Measurements from ENCODE around the gene TMEM151B. TPM values are rescaled to one million over a fixed set of nuclear protein-coding genes. Genes with fewer than 3 reads are reported as not detected.
A peak's percentile ranks its signal among the peaks of the same experiment; 100 is the strongest.

TMEM151B gene
- total and polyA plus RNA-seq, 2 of the 13 experiments (the other 11 are each of a cell fraction or from before 2014, with no cell fraction given) = not detected

DNA sequence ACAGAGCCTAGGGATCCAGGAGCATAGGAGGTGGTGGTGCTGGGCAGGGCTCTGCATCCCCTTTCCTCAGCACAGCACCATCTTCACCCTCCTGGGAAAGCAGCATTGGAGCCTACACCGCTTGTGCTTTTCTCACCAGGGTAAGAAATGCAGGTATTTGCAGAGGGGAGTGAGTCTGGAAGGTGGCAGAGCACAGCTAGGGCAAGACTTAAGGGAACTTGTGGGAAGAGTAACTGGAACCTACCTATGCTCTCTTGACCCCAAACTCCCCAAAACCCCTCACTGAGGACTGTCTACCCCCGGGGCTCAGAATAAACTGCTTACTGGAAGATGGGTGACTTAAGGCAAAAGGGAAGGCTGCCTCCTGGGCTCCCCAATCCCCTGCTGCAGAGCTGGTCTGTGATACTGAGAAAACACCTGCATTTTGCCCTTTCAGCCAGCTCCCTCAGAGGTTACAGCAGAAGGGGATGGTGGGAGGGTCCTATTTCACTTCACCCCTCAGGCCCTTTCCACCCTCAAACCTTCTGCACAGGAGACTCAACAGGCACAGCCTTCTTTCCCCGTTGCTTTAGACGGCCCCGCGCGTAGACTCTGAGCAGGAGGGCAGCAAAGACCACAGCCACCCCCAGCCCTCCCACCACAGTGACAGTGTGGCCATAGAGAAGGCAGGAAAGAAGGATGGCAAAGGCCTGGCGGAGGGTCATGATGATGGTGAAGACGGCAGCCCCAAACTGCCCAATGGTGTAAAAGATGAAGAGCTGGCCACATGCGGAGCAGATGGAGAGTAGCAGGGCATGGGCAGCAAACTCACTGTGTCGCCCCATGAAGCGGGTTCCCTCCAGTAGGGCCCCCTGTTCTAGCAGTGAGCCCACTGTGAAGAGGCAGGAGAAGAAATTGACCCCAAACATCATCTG lies 15.8 kb upstream of the TMEM151B start (continued):
- TF ChIP-seq, protein P1, sequence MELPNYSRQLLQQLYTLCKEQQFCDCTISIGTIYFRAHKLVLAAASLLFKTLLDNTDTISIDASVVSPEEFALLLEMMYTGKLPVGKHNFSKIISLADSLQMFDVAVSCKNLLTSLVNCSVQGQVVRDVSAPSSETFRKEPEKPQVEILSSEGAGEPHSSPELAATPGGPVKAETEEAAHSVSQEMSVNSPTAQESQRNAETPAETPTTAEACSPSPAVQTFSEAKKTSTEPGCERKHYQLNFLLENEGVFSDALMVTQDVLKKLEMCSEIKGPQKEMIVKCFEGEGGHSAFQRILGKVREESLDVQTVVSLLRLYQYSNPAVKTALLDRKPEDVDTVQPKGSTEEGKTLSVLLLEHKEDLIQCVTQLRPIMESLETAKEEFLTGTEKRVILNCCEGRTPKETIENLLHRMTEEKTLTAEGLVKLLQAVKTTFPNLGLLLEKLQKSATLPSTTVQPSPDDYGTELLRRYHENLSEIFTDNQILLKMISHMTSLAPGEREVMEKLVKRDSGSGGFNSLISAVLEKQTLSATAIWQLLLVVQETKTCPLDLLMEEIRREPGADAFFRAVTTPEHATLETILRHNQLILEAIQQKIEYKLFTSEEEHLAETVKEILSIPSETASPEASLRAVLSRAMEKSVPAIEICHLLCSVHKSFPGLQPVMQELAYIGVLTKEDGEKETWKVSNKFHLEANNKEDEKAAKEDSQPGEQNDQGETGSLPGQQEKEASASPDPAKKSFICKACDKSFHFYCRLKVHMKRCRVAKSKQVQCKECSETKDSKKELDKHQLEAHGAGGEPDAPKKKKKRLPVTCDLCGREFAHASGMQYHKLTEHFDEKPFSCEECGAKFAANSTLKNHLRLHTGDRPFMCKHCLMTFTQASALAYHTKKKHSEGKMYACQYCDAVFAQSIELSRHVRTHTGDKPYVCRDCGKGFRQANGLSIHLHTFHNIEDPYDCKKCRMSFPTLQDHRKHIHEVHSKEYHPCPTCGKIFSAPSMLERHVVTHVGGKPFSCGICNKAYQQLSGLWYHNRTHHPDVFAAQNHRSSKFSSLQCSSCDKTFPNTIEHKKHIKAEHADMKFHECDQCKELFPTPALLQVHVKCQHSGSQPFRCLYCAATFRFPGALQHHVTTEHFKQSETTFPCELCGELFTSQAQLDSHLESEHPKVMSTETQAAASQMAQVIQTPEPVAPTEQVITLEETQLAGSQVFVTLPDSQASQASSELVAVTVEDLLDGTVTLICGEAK (IDR thresholded peaks at IDR 0.05) = no peak
- TF ChIP-seq, protein P1 (CRISPR knock-in tag; IDR thresholded peaks at IDR 0.05) = no peak
- TF ChIP-seq, protein P2, sequence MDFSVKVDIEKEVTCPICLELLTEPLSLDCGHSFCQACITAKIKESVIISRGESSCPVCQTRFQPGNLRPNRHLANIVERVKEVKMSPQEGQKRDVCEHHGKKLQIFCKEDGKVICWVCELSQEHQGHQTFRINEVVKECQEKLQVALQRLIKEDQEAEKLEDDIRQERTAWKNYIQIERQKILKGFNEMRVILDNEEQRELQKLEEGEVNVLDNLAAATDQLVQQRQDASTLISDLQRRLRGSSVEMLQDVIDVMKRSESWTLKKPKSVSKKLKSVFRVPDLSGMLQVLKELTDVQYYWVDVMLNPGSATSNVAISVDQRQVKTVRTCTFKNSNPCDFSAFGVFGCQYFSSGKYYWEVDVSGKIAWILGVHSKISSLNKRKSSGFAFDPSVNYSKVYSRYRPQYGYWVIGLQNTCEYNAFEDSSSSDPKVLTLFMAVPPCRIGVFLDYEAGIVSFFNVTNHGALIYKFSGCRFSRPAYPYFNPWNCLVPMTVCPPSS (IDR thresholded peaks at IDR 0.05) = no peak
- TF ChIP-seq ZBTB7B (CRISPR knock-in tag; IDR thresholded peaks at IDR 0.05) (no peak), MEIS2 (CRISPR knock-in tag; IDR thresholded peaks at IDR 0.05) (no peak), ZNF615 (CRISPR knock-in tag; IDR thresholded peaks at IDR 0.05; ENCODE audit: borderline replicate concordance) (no peak), CENPX (CRISPR knock-in tag; IDR thresholded peaks at IDR 0.05) (no peak), ZSCAN31 (CRISPR knock-in tag; IDR thresholded peaks at IDR 0.05; ENCODE audit: low read depth) (0 out of 2 replicates have a peak, but pooled peaks have one; percentile 13), MAZ (IDR thresholded peaks at IDR 0.05; ENCODE audit: borderline replicate concordance, low read depth, low read length) (no peak), MAZ (CRISPR knock-in tag; IDR thresholded peaks at IDR 0.05; ENCODE audit: low read depth) (no peak), KLF13 (CRISPR knock-in tag; IDR thresholded peaks at IDR 0.05) (no peak)
- TF ChIP-seq, protein P3, sequence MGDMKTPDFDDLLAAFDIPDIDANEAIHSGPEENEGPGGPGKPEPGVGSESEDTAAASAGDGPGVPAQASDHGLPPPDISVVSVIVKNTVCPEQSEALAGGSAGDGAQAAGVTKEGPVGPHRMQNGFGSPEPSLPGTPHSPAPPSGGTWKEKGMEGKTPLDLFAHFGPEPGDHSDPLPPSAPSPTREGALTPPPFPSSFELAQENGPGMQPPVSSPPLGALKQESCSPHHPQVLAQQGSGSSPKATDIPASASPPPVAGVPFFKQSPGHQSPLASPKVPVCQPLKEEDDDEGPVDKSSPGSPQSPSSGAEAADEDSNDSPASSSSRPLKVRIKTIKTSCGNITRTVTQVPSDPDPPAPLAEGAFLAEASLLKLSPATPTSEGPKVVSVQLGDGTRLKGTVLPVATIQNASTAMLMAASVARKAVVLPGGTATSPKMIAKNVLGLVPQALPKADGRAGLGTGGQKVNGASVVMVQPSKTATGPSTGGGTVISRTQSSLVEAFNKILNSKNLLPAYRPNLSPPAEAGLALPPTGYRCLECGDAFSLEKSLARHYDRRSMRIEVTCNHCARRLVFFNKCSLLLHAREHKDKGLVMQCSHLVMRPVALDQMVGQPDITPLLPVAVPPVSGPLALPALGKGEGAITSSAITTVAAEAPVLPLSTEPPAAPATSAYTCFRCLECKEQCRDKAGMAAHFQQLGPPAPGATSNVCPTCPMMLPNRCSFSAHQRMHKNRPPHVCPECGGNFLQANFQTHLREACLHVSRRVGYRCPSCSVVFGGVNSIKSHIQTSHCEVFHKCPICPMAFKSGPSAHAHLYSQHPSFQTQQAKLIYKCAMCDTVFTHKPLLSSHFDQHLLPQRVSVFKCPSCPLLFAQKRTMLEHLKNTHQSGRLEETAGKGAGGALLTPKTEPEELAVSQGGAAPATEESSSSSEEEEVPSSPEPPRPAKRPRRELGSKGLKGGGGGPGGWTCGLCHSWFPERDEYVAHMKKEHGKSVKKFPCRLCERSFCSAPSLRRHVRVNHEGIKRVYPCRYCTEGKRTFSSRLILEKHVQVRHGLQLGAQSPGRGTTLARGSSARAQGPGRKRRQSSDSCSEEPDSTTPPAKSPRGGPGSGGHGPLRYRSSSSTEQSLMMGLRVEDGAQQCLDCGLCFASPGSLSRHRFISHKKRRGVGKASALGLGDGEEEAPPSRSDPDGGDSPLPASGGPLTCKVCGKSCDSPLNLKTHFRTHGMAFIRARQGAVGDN (CRISPR knock-in tag; IDR thresholded peaks at IDR 0.05) = peak; percentile 48; the same call in 1 of the 2 replicates
- TF ChIP-seq, protein P4, sequence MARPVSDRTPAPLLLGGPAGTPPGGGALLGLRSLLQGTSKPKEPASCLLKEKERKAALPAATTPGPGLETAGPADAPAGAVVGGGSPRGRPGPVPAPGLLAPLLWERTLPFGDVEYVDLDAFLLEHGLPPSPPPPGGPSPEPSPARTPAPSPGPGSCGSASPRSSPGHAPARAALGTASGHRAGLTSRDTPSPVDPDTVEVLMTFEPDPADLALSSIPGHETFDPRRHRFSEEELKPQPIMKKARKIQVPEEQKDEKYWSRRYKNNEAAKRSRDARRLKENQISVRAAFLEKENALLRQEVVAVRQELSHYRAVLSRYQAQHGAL (CRISPR knock-in tag; IDR thresholded peaks at IDR 0.05; ENCODE audit: not compliant biosample characterization) = no peak

Measured in HepG2 (cell line).